ENCODE results near the gene COMMD9. TPM values are rescaled to one million over a fixed set of nuclear protein-coding genes. Genes with fewer than 3 reads are reported as not detected.

Gene COMMD9
- total and polyA plus RNA-seq, 2 experiments from 2014 or later: 22.4 to 44.1 TPM

- Mint-ChIP-seq H3K4me1 (no peaks in the 10 kb centered on the region), H3K9me3 (no peaks in the 10 kb centered on the region), H3K27me3 (ENCODE audit: insufficient read depth, low read depth, poor library complexity) (no peaks in the 10 kb centered on the region), H3K4me3 (no peak overlapping the region), H3K36me3 (ENCODE audit: low read depth) (no peaks in the 10 kb centered on the region), H3K27ac (no peak overlapping the region)
- no peak overlapping the region for H3K4me2 ChIP-seq
- DNase-seq (ENCODE audit: low spot score): no peak
- H3K36me3 ChIP-seq (ENCODE audit: insufficient read depth): no peaks in the 10 kb centered on the region
- H3K9me2 ChIP-seq (ENCODE audit: insufficient read depth): no peaks in the 10 kb centered on the region
- H2AFZ ChIP-seq: no peak overlapping the region
- no peaks in the 10 kb centered on the region for H3K4me1 ChIP-seq (ENCODE audit: insufficient read depth)
- no peaks in the 10 kb centered on the region for H4K20me1 ChIP-seq (replicated peaks; ENCODE audit: insufficient read depth)
- no peak overlapping the region for H3K4me3 ChIP-seq
- H3K79me2 ChIP-seq (replicated peaks; ENCODE audit: insufficient read depth): peaks cover 12% of the 10 kb centered on the region
- H3K27me3 ChIP-seq (ENCODE audit: insufficient read depth): no peaks in the 10 kb centered on the region
- H3F3A ChIP-seq (replicated peaks; ENCODE audit: low read depth): no peaks in the 10 kb centered on the region
- no peak for ATAC-seq
- TF ChIP-seq, protein P1, sequence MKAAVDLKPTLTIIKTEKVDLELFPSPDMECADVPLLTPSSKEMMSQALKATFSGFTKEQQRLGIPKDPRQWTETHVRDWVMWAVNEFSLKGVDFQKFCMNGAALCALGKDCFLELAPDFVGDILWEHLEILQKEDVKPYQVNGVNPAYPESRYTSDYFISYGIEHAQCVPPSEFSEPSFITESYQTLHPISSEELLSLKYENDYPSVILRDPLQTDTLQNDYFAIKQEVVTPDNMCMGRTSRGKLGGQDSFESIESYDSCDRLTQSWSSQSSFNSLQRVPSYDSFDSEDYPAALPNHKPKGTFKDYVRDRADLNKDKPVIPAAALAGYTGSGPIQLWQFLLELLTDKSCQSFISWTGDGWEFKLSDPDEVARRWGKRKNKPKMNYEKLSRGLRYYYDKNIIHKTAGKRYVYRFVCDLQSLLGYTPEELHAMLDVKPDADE (IDR thresholded peaks at IDR 0.05): no peak
- TF ChIP-seq, protein P2, sequence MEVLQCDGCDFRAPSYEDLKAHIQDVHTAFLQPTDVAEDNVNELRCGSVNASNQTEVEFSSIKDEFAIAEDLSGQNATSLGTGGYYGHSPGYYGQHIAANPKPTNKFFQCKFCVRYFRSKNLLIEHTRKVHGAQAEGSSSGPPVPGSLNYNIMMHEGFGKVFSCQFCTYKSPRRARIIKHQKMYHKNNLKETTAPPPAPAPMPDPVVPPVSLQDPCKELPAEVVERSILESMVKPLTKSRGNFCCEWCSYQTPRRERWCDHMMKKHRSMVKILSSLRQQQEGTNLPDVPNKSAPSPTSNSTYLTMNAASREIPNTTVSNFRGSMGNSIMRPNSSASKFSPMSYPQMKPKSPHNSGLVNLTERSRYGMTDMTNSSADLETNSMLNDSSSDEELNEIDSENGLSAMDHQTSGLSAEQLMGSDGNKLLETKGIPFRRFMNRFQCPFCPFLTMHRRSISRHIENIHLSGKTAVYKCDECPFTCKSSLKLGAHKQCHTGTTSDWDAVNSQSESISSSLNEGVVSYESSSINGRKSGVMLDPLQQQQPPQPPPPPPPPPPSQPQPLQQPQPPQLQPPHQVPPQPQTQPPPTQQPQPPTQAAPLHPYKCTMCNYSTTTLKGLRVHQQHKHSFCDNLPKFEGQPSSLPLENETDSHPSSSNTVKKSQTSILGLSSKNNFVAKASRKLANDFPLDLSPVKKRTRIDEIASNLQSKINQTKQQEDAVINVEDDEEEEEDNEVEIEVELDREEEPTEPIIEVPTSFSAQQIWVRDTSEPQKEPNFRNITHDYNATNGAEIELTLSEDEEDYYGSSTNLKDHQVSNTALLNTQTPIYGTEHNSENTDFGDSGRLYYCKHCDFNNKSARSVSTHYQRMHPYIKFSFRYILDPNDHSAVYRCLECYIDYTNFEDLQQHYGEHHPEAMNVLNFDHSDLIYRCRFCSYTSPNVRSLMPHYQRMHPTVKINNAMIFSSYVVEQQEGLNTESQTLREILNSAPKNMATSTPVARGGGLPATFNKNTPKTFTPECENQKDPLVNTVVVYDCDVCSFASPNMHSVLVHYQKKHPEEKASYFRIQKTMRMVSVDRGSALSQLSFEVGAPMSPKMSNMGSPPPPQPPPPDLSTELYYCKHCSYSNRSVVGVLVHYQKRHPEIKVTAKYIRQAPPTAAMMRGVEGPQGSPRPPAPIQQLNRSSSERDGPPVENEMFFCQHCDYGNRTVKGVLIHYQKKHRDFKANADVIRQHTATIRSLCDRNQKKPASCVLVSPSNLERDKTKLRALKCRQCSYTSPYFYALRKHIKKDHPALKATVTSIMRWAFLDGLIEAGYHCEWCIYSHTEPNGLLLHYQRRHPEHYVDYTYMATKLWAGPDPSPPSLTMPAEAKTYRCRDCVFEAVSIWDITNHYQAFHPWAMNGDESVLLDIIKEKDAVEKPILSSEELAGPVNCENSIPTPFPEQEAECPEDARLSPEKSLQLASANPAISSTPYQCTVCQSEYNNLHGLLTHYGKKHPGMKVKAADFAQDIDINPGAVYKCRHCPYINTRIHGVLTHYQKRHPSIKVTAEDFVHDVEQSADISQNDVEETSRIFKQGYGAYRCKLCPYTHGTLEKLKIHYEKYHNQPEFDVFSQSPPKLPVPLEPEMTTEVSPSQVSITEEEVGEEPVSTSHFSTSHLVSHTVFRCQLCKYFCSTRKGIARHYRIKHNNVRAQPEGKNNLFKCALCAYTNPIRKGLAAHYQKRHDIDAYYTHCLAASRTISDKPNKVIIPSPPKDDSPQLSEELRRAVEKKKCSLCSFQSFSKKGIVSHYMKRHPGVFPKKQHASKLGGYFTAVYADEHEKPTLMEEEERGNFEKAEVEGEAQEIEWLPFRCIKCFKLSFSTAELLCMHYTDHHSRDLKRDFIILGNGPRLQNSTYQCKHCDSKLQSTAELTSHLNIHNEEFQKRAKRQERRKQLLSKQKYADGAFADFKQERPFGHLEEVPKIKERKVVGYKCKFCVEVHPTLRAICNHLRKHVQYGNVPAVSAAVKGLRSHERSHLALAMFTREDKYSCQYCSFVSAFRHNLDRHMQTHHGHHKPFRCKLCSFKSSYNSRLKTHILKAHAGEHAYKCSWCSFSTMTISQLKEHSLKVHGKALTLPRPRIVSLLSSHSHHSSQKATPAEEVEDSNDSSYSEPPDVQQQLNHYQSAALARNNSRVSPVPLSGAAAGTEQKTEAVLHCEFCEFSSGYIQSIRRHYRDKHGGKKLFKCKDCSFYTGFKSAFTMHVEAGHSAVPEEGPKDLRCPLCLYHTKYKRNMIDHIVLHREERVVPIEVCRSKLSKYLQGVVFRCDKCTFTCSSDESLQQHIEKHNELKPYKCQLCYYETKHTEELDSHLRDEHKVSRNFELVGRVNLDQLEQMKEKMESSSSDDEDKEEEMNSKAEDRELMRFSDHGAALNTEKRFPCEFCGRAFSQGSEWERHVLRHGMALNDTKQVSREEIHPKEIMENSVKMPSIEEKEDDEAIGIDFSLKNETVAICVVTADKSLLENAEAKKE (CRISPR knock-in tag; IDR thresholded peaks at IDR 0.05): no peak
- no peak for TF ChIP-seq POLR2AphosphoS5 (IDR thresholded peaks at IDR 0.05; ENCODE audit: low read depth)
- H3K27ac ChIP-seq (ENCODE audit: low read depth): no peak overlapping the region
Measured at GRCh38 chr11:36281850-36282249, 7.4 kb downstream of the COMMD9 start.

- no peak overlapping the region for H2AFZ ChIP-seq
- no peaks in the 10 kb centered on the region for H3K27me3 Mint-ChIP-seq (ENCODE audit: insufficient read depth, low read depth, poor library complexity)
- no peaks in the 10 kb centered on the region for H3K36me3 Mint-ChIP-seq (ENCODE audit: low read depth)
- no peaks in the 10 kb centered on the region for H3K9me3 Mint-ChIP-seq
- H3K27ac ChIP-seq (ENCODE audit: low read depth): no peak overlapping the region
- H3K36me3 ChIP-seq (ENCODE audit: insufficient read depth): no peaks in the 10 kb centered on the region
- H3K79me2 ChIP-seq (replicated peaks; ENCODE audit: insufficient read depth): peaks cover 12% of the 10 kb centered on the region
- H4K20me1 ChIP-seq (replicated peaks; ENCODE audit: insufficient read depth): no peaks in the 10 kb centered on the region
- no peak overlapping the region for H3K4me3 Mint-ChIP-seq
- no peak for DNase-seq (ENCODE audit: low spot score)
- H3K4me3 ChIP-seq: no peak overlapping the region
- no peak overlapping the region for H3K4me2 ChIP-seq
- no peaks in the 10 kb centered on the region for H3K9me2 ChIP-seq (ENCODE audit: insufficient read depth)
- no peaks in the 10 kb centered on the region for H3K4me1 ChIP-seq (ENCODE audit: insufficient read depth)
- no peak for ATAC-seq
- no peaks in the 10 kb centered on the region for H3K4me1 Mint-ChIP-seq
- no peak overlapping the region for H3K27ac Mint-ChIP-seq
- no peaks in the 10 kb centered on the region for H3K27me3 ChIP-seq (ENCODE audit: insufficient read depth)
- no peaks in the 10 kb centered on the region for H3F3A ChIP-seq (replicated peaks; ENCODE audit: low read depth)
- TF ChIP-seq, protein P2 (CRISPR knock-in tag; IDR thresholded peaks at IDR 0.05): no peak
- TF ChIP-seq JUNB (IDR thresholded peaks at IDR 0.05; ENCODE audit: unreplicated experiment) (no peak), EZH2 (IDR thresholded peaks at IDR 0.05; ENCODE audit: low read depth, unreplicated experiment) (no peak), ZNF114 (CRISPR knock-in tag; IDR thresholded peaks at IDR 0.05) (no peak)
Measured at GRCh38 chr11:36280531-36280930, 8.7 kb downstream of the COMMD9 start.

All from GM23338 (cell line).